SK-N-SH (cell line): ENCODE results near the gene OS9.

Source experiments
- NFIC ChIP-seq: IDR thresholded peaks from 2 replicates; pipeline ENCODE4 v1.4.0; 2012; ENCODE audit warnings: borderline replicate concordance
- TF ChIP-seq, protein P1 (sequence below): fragments of 200-600 bp; sonication (generic); IDR thresholded peaks from 2 replicates; pipeline ENCODE4 v1.6.1; 2017; ENCODE audit warnings: antibody characterized with exemption, mild to moderate bottlenecking, moderate library complexity

- TF ChIP-seq NFIC, result no peak
- TF ChIP-seq, protein P1, sequence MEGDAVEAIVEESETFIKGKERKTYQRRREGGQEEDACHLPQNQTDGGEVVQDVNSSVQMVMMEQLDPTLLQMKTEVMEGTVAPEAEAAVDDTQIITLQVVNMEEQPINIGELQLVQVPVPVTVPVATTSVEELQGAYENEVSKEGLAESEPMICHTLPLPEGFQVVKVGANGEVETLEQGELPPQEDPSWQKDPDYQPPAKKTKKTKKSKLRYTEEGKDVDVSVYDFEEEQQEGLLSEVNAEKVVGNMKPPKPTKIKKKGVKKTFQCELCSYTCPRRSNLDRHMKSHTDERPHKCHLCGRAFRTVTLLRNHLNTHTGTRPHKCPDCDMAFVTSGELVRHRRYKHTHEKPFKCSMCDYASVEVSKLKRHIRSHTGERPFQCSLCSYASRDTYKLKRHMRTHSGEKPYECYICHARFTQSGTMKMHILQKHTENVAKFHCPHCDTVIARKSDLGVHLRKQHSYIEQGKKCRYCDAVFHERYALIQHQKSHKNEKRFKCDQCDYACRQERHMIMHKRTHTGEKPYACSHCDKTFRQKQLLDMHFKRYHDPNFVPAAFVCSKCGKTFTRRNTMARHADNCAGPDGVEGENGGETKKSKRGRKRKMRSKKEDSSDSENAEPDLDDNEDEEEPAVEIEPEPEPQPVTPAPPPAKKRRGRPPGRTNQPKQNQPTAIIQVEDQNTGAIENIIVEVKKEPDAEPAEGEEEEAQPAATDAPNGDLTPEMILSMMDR, result no peak
These were observed 57.5 kb downstream of the OS9 start for GRCh38 chr12:57751432-57751787.
